Measurements from ENCODE around the gene FAM168B.
"Not testable (repeated sequence)": the region's sequence is repeated elsewhere in the genome, so short reads cannot be mapped to it uniquely, and the experiment has no call there.

FAM168B gene

DNA sequence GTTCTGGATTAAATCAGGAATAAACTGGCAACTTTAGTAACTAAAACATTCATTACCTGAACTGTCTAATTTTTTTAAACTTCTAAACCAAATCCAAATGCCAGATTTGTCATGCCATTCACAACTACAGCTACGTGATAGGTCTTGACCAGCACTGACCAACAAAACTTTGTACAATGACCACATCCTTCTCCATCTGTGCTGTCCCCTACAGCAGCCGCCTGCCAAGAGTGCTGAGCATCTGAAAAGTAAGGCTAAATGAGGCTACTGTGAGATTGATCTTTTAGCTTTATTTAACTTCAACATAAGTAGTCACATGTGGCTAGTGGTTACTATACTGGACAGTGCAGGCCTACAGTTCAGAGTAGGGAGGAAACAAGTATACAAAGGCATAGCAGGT is 7.6 kb downstream of the FAM168B start:
- Histone ChIP-seq H3K4me3 (replicated peaks; ENCODE audit: insufficient read depth, low read length) (no peak overlapping the region), H3K27me3 (ENCODE audit: insufficient read depth, poor library complexity, severe bottlenecking) (no peaks in the 10 kb centered on the region), H3K27ac (replicated peaks) (no peak overlapping the region)
- no peak for DNase-seq (ENCODE audit: low read depth in 1 of 2, low spot score in 1 of 2)
- TF ChIP-seq, protein P1, sequence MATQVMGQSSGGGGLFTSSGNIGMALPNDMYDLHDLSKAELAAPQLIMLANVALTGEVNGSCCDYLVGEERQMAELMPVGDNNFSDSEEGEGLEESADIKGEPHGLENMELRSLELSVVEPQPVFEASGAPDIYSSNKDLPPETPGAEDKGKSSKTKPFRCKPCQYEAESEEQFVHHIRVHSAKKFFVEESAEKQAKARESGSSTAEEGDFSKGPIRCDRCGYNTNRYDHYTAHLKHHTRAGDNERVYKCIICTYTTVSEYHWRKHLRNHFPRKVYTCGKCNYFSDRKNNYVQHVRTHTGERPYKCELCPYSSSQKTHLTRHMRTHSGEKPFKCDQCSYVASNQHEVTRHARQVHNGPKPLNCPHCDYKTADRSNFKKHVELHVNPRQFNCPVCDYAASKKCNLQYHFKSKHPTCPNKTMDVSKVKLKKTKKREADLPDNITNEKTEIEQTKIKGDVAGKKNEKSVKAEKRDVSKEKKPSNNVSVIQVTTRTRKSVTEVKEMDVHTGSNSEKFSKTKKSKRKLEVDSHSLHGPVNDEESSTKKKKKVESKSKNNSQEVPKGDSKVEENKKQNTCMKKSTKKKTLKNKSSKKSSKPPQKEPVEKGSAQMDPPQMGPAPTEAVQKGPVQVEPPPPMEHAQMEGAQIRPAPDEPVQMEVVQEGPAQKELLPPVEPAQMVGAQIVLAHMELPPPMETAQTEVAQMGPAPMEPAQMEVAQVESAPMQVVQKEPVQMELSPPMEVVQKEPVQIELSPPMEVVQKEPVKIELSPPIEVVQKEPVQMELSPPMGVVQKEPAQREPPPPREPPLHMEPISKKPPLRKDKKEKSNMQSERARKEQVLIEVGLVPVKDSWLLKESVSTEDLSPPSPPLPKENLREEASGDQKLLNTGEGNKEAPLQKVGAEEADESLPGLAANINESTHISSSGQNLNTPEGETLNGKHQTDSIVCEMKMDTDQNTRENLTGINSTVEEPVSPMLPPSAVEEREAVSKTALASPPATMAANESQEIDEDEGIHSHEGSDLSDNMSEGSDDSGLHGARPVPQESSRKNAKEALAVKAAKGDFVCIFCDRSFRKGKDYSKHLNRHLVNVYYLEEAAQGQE (IDR thresholded peaks at IDR 0.05; ENCODE audit: insufficient replicate concordance, low read depth), result no peak
- TF ChIP-seq SPI1 (IDR thresholded peaks at IDR 0.05; ENCODE audit: borderline replicate concordance, low read depth), result no peak
- TF ChIP-seq, protein P2, sequence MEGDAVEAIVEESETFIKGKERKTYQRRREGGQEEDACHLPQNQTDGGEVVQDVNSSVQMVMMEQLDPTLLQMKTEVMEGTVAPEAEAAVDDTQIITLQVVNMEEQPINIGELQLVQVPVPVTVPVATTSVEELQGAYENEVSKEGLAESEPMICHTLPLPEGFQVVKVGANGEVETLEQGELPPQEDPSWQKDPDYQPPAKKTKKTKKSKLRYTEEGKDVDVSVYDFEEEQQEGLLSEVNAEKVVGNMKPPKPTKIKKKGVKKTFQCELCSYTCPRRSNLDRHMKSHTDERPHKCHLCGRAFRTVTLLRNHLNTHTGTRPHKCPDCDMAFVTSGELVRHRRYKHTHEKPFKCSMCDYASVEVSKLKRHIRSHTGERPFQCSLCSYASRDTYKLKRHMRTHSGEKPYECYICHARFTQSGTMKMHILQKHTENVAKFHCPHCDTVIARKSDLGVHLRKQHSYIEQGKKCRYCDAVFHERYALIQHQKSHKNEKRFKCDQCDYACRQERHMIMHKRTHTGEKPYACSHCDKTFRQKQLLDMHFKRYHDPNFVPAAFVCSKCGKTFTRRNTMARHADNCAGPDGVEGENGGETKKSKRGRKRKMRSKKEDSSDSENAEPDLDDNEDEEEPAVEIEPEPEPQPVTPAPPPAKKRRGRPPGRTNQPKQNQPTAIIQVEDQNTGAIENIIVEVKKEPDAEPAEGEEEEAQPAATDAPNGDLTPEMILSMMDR (IDR thresholded peaks at IDR 0.05; ENCODE audit: insufficient read depth, low read length), result no peak
- TF ChIP-seq POLR2AphosphoS5 (IDR thresholded peaks at IDR 0.05; ENCODE audit: low read depth), result no peak
- TF ChIP-seq GABPA (IDR thresholded peaks at IDR 0.05; ENCODE audit: low read depth), result no peak

DNA sequence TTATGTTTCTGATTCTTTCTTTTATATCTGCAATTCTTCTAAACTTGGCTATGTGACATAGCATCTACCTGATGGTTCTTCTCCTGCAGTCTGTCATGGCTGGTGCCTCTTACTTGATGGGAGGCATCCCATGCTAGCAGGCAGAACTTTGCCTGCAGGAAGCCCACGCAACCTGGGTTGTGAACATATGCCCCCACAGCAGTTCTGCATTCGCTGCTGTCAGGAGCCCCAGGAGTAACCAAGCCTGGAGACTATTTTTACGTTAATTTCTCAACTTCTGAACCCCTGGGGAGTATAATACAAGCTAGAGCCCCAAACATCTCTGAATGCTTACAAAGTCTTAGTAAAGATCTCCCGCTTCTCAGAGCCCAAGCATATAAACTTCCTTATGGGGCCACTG is 12.1 kb downstream of the FAM168B start:
- TF ChIP-seq, protein P1 (IDR thresholded peaks at IDR 0.05; ENCODE audit: insufficient replicate concordance, low read depth), result no peak
- TF ChIP-seq POLR2AphosphoS5 (IDR thresholded peaks at IDR 0.05; ENCODE audit: low read depth) (no peak), SPI1 (IDR thresholded peaks at IDR 0.05; ENCODE audit: borderline replicate concordance, low read depth) (no peak), GABPA (IDR thresholded peaks at IDR 0.05; ENCODE audit: low read depth) (no peak)
- TF ChIP-seq, protein P2 (IDR thresholded peaks at IDR 0.05; ENCODE audit: insufficient read depth, low read length), result no peak
- no peak overlapping the region for H3K4me3 ChIP-seq (replicated peaks; ENCODE audit: insufficient read depth, low read length)
- no peak for DNase-seq (ENCODE audit: low read depth in 1 of 2, low spot score in 1 of 2)
- H3K27me3 ChIP-seq (ENCODE audit: insufficient read depth, poor library complexity, severe bottlenecking), result no peaks in the 10 kb centered on the region
- H3K27ac ChIP-seq (replicated peaks), result no peak overlapping the region

DNA sequence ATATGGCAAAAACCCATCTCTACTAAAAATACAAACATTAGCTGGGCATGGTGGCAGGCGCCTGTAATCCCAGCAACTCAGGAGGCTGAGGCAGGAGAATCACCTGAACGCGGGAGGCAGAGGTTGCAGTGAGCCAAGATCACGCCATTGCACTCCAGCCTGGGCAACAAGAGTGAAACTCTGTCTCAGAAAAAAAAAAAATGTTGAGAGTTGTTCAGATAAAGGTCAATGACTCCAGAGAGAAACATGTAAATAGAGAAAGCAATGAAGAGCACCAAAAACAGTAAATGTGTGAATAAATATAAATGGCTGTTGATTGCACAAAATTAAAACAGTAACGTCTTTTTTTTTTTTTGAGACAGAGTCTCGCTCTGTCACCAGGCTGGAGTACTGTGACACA is 13.3 kb downstream of the FAM168B start:
- H3K4me3 ChIP-seq (replicated peaks; ENCODE audit: insufficient read depth, low read length); H3K27me3 ChIP-seq (ENCODE audit: insufficient read depth, poor library complexity, severe bottlenecking); DNase-seq (ENCODE audit: low read depth in 1 of 2, low spot score in 1 of 2); H3K27ac ChIP-seq (replicated peaks): not testable (repeated sequence)

DNA sequence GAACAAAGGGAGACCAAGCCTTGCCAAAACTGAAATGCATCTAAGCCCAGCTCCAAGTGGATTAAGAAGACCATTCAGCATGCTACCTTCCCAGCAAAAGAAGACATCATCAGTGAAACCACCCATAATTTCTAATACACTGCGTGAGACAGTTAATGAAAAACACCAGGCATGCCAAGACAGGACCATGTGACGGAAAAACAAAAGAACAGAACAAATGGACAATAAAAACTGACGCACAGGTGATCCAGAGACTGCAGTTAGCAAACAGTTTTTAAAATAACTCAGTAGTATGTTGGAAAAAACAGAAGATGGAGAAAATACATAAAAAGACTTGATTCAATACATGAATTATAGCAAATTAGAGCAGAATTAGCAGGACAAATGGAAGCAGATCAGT is 15.3 kb downstream of the FAM168B start:
- H3K4me3 ChIP-seq (replicated peaks; ENCODE audit: insufficient read depth, low read length), result no peak overlapping the region
- no peak for DNase-seq (ENCODE audit: low read depth in 1 of 2, low spot score in 1 of 2)
- no peak for TF ChIP-seq GABPA (IDR thresholded peaks at IDR 0.05; ENCODE audit: low read depth)
- H3K27me3 ChIP-seq (ENCODE audit: insufficient read depth, poor library complexity, severe bottlenecking), result no peaks in the 10 kb centered on the region
- H3K27ac ChIP-seq (replicated peaks), result no peak overlapping the region

DNA sequence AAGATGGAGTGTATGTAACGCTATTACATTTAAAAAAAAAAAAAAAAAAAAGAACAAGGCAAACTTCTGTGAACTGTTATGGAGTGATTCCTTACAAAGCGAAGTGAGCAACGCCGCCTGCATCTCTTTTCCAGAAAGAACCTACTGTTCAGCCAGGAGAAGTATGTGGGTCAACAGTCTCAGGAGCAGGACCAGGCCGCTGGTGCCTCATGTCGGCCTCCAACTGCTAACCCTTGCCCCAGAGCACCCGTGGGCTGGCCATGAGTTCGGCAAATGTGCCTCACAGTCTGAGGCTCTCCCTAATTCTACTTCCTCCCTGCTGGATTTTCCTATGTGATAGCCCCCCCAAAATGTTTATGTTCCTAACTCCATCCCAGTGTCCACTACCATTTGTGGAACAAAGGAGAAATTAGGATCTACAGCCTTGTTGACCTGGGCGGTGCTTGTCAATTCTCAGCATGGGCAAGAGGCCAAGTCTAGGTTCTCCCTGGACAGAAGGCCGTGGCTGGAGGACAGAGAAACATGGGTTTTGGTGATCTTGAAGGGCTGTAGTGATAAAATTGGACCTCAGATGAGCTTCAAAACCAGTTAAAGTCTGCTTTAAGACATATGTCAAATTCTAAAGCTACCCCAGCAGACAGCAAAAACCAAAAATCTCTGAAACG is 15.9 kb downstream of the FAM168B start:
- no peak for DNase-seq (ENCODE audit: low read depth in 1 of 2, low spot score in 1 of 2)
- Histone ChIP-seq H3K27me3 (ENCODE audit: insufficient read depth, poor library complexity, severe bottlenecking) (no peaks in the 10 kb centered on the region), H3K27ac (replicated peaks) (no peak overlapping the region), H3K4me3 (replicated peaks; ENCODE audit: insufficient read depth, low read length) (no peak overlapping the region)
- no peak for TF ChIP-seq SPI1 (IDR thresholded peaks at IDR 0.05; ENCODE audit: borderline replicate concordance, low read depth)
- TF ChIP-seq POLR2AphosphoS5 (IDR thresholded peaks at IDR 0.05; ENCODE audit: low read depth), result no peak
- TF ChIP-seq, protein P2 (IDR thresholded peaks at IDR 0.05; ENCODE audit: insufficient read depth, low read length), result no peak
- TF ChIP-seq, protein P1 (IDR thresholded peaks at IDR 0.05; ENCODE audit: insufficient replicate concordance, low read depth), result no peak
- TF ChIP-seq GABPA (IDR thresholded peaks at IDR 0.05; ENCODE audit: low read depth), result no peak
